NCI-H1694 treated with DMSO at 0.1 percent for 48 hours (cell line): Measurements from ENCODE around the gene NCF2.
"Not testable (repeated sequence)": the region's sequence is repeated elsewhere in the genome, so short reads cannot be mapped to it uniquely, and the experiment has no call there.

ENCODE experiments used
- DNase-seq: peaks from one replicate; lab custom pipeline; 2025; lab: John Stamatoyannopoulos, UW

NCF2 gene

GRCh38 chr1:183590244-183591191 lies at the start of gene NCF2:
TSS of gene NCF2 (minus strand) at chr1:183590459. CDS start at chr1:183590329, 130 bp downstream.
- DNase-seq, result no peak

- DNase-seq, result no peak
Observed at GRCh38 chr1:183638649-183639387, 48.6 kb upstream of the NCF2 start.

- DNase-seq, result no peak
Observed at GRCh38 chr1:183636783-183637182, 46.5 kb upstream of the NCF2 start.

- DNase-seq, result no peak
Observed at GRCh38 chr1:183636334-183636682, 46.0 kb upstream of the NCF2 start.

GRCh38 chr1:183635606-183636333 lies 45.5 kb upstream of the NCF2 start, which contains the start of gene ARPC5:
TSS of gene ARPC5 (minus strand) at chr1:183635783. CDS start at chr1:183635659, 124 bp downstream.
- DNase-seq, result peak; percentile 97

- no peak for DNase-seq
Observed at GRCh38 chr1:183635099-183635605, 44.9 kb upstream of the NCF2 start.

- no peak for DNase-seq
Observed at GRCh38 chr1:183634429-183635065, 44.3 kb upstream of the NCF2 start.

- peak; percentile 88 for DNase-seq
Observed at GRCh38 chr1:183633676-183634343, 43.6 kb upstream of the NCF2 start.

GRCh38 chr1:183632964-183633363 lies 42.7 kb upstream of the NCF2 start:
- no peak for DNase-seq

GRCh38 chr1:183632114-183632513 lies 41.9 kb upstream of the NCF2 start:
- no peak for DNase-seq

GRCh38 chr1:183630748-183631147 lies 40.5 kb upstream of the NCF2 start:
- DNase-seq, result no peak

- DNase-seq, result no peak
Observed at GRCh38 chr1:183628537-183628936, 38.3 kb upstream of the NCF2 start.

GRCh38 chr1:183626236-183626635 lies 36.0 kb upstream of the NCF2 start:
- not testable (repeated sequence) for DNase-seq

GRCh38 chr1:183622884-183623785 lies 32.9 kb upstream of the NCF2 start:
- DNase-seq, result peak; percentile 64

GRCh38 chr1:183622013-183622412 lies 31.8 kb upstream of the NCF2 start:
- no peak for DNase-seq

- DNase-seq, result no peak
Observed at GRCh38 chr1:183620311-183620710, 30.1 kb upstream of the NCF2 start.

GRCh38 chr1:183619781-183620180 lies 29.5 kb upstream of the NCF2 start:
- DNase-seq, result no peak

- not testable (repeated sequence) for DNase-seq
Observed at GRCh38 chr1:183618202-183618601, 27.9 kb upstream of the NCF2 start.

- DNase-seq, result not testable (repeated sequence)
Observed at GRCh38 chr1:183612975-183613374, 22.7 kb upstream of the NCF2 start.

- no peak for DNase-seq
Observed at GRCh38 chr1:183612407-183612806, 22.1 kb upstream of the NCF2 start.
